Neural progenitor cell (in vitro differentiated cells): ENCODE results near the gene QKI. TPM values are rescaled to one million over a fixed set of nuclear protein-coding genes. Genes with fewer than 3 reads are reported as not detected.

Source experiments
- DNase-seq: peaks from one replicate; pipeline ENCODE4 v3.0.0-alpha.2; 2016; ENCODE audit warnings: low spot score
- H2AFZ ChIP-seq: fragments of 200-600 bp; sonication (generic); replicated peaks from 2 replicates; pipeline ENCODE4 v1.6.1; 2016; ENCODE audit warnings: antibody characterized with exemption
- H3F3A ChIP-seq: fragments of 200-600 bp; sonication (generic); 2 replicates; pipeline ENCODE4 v1.6.1; 2016; ENCODE audit warnings: antibody characterized with exemption, low read depth
- H3K27ac ChIP-seq: fragments of 200-600 bp; sonication (generic); 2 replicates; pipeline ENCODE4 v1.5.1; 2016; ENCODE audit warnings: mild to moderate bottlenecking
- H3K27me3 ChIP-seq: fragments of 200-600 bp; sonication (generic); 2 replicates; pipeline ENCODE4 v1.6.1; 2016; ENCODE audit warnings: mild to moderate bottlenecking, moderate library complexity
- H3K36me3 ChIP-seq: fragments of 200-600 bp; sonication (generic); 2 replicates; pipeline ENCODE4 v1.5.1; 2016
- H3K4me1 ChIP-seq: fragments of 200-600 bp; sonication (generic); 2 replicates; pipeline ENCODE4 v1.6.1; 2016; ENCODE audit warnings: mixed run types
- H3K4me2 ChIP-seq: fragments of 200-600 bp; sonication (generic); 2 replicates; pipeline ENCODE4 v1.6.1; 2016
- H3K4me3 ChIP-seq: fragments of 200-600 bp; sonication (generic); 2 replicates; pipeline ENCODE4 v1.5.1; 2016
- H3K79me2 ChIP-seq: fragments of 200-600 bp; sonication (generic); 2 replicates; pipeline ENCODE4 v1.6.1; 2016; ENCODE audit warnings: low read depth
- H3K9ac ChIP-seq: fragments of 200-600 bp; sonication (generic); 2 replicates; pipeline ENCODE4 v1.6.1; 2016
- H3K9me3 ChIP-seq: fragments of 200-600 bp; sonication (generic); 2 replicates; pipeline ENCODE4 v1.5.1; 2016; ENCODE audit warnings: low read depth
- H4K20me1 ChIP-seq: fragments of 200-600 bp; sonication (generic); 2 replicates; pipeline ENCODE4 v1.6.1; 2016; ENCODE audit warnings: low read depth
- H3K27ac Mint-ChIP-seq: 3 replicates; pipeline ENCODE4 v1.8.0; 2021; ENCODE audit warnings: mixed read lengths
- H3K27me3 Mint-ChIP-seq: 2 replicates; pipeline ENCODE4 v1.8.0; 2022; ENCODE audit warnings: low read depth, mild to moderate bottlenecking, inconsistent platforms, moderate library complexity, mixed read lengths; ENCODE audit not compliant: insufficient read depth
- H3K36me3 Mint-ChIP-seq: 3 replicates; pipeline ENCODE4 v1.8.0; 2021; ENCODE audit warnings: mixed read lengths
- H3K4me1 Mint-ChIP-seq: 3 replicates; pipeline ENCODE4 v1.8.0; 2021; ENCODE audit warnings: mixed read lengths
- H3K4me3 Mint-ChIP-seq: 3 replicates; pipeline ENCODE4 v1.8.0; 2021; ENCODE audit warnings: mild to moderate bottlenecking, moderate library complexity, mixed read lengths
- H3K9me3 Mint-ChIP-seq: 3 replicates; pipeline ENCODE4 v1.8.0; 2020; ENCODE audit warnings: mixed read lengths
- EZH2 ChIP-seq: fragments of 200-600 bp; sonication (generic); IDR thresholded peaks from 2 replicates; pipeline ENCODE4 v1.6.1; 2017; ENCODE audit warnings: antibody characterized with exemption, mild to moderate bottlenecking, moderate library complexity
- EZH2phosphoT487 ChIP-seq: fragments of 200-600 bp; sonication (generic); IDR thresholded peaks from 2 replicates; pipeline ENCODE4 v1.6.1; 2017; ENCODE audit warnings: antibody characterized with exemption
- total RNA-seq: library from RNA; depleted of rRNA; stranded (reverse); fragments of >200 nt; gene quantifications from 2 replicates; pipeline ENCODE4 v1.2.3, GENCODE V29; 2015; ENCODE audit warnings: low replicate concordance
- TF ChIP-seq, protein P1 (sequence below): fragments of 200-600 bp; sonication (generic); IDR thresholded peaks from 2 replicates; pipeline ENCODE4 v1.5.1; 2017; ENCODE audit warnings: antibody characterized with exemption, mild to moderate bottlenecking

The QKI gene
- total RNA-seq, 1 donor from 2014 or later, result 212 TPM

- H3K9me3 Mint-ChIP-seq, result peaks cover 76% of the 10 kb centered on the region
- Histone ChIP-seq H3F3A (no peaks in the 10 kb centered on the region), H3K4me1 (peaks cover 7% of the 10 kb centered on the region), H3K27me3 (no peaks in the 10 kb centered on the region), H2AFZ (no peak overlapping the region), H3K4me2 (no peak overlapping the region), H3K4me3 (no peak overlapping the region), H3K9me3 (peaks cover 8% of the 10 kb centered on the region), H3K27ac (no peak overlapping the region), H3K79me2 (peaks cover 100% of the 10 kb centered on the region), H4K20me1 (no peaks in the 10 kb centered on the region), H3K9ac (no peak overlapping the region), H3K36me3 (no peaks in the 10 kb centered on the region)
- TF ChIP-seq EZH2 (no peak), EZH2phosphoT487 (no peak)
- TF ChIP-seq, protein P1, sequence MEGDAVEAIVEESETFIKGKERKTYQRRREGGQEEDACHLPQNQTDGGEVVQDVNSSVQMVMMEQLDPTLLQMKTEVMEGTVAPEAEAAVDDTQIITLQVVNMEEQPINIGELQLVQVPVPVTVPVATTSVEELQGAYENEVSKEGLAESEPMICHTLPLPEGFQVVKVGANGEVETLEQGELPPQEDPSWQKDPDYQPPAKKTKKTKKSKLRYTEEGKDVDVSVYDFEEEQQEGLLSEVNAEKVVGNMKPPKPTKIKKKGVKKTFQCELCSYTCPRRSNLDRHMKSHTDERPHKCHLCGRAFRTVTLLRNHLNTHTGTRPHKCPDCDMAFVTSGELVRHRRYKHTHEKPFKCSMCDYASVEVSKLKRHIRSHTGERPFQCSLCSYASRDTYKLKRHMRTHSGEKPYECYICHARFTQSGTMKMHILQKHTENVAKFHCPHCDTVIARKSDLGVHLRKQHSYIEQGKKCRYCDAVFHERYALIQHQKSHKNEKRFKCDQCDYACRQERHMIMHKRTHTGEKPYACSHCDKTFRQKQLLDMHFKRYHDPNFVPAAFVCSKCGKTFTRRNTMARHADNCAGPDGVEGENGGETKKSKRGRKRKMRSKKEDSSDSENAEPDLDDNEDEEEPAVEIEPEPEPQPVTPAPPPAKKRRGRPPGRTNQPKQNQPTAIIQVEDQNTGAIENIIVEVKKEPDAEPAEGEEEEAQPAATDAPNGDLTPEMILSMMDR, result no peak
- H3K27me3 Mint-ChIP-seq, result peaks cover 3% of the 10 kb centered on the region
- H3K36me3 Mint-ChIP-seq, result peaks cover 75% of the 10 kb centered on the region
- no peak overlapping the region for H3K27ac Mint-ChIP-seq
- H3K4me3 Mint-ChIP-seq, result no peak overlapping the region
- DNase-seq, result no peak
- no peaks in the 10 kb centered on the region for H3K4me1 Mint-ChIP-seq
These were observed 85.6 kb downstream of the QKI start for GRCh38 chr6:163500105-163500504.

- peaks cover 78% of the 10 kb centered on the region for H3K9me3 Mint-ChIP-seq
- peaks cover 10% of the 10 kb centered on the region for H3K9me3 ChIP-seq
- H3K79me2 ChIP-seq, result peaks cover 100% of the 10 kb centered on the region
- no peak overlapping the region for H2AFZ ChIP-seq
- peaks cover 6% of the 10 kb centered on the region for H3K27me3 Mint-ChIP-seq
- H3K4me3 Mint-ChIP-seq, result no peak overlapping the region
- no peak overlapping the region for H3K4me2 ChIP-seq
- H4K20me1 ChIP-seq, result no peaks in the 10 kb centered on the region
- H3K27me3 ChIP-seq, result no peaks in the 10 kb centered on the region
- no peak for DNase-seq
- no peak overlapping the region for H3K27ac ChIP-seq
- H3K4me3 ChIP-seq, result no peak overlapping the region
- H3K36me3 ChIP-seq, result peaks cover 2% of the 10 kb centered on the region
- H3K4me1 ChIP-seq, result peaks cover under 1% of the 10 kb centered on the region
- no peak for TF ChIP-seq EZH2phosphoT487
- TF ChIP-seq, protein P1, result no peak
- no peak for TF ChIP-seq EZH2
- no peaks in the 10 kb centered on the region for H3F3A ChIP-seq
- no peak overlapping the region for H3K27ac Mint-ChIP-seq
- H3K4me1 Mint-ChIP-seq, result no peaks in the 10 kb centered on the region
- peaks cover 79% of the 10 kb centered on the region for H3K36me3 Mint-ChIP-seq
- no peak overlapping the region for H3K9ac ChIP-seq
These were observed 86.5 kb downstream of the QKI start for GRCh38 chr6:163501026-163501425.

DNA sequence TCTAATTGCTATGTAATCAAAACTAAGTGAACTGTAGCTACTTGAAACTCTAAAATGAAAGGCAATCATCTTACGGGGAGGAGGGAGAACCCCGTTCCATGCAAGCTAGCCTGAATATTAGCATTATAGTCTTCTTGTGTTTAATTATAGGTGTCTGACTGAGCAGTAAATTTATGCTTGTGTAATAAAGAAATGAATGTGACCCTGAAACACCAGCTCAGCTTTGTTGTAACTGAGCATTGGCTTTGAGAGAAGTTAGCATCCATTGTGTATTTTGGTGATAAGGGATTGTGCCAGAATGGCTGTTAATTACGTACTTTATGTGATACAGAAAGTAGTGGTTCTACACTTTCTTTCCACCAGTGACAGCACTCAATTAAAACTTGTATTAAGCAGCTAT, 86.9 kb downstream of the QKI start:
- no peaks in the 10 kb centered on the region for H3K4me1 ChIP-seq
- peaks cover 14% of the 10 kb centered on the region for H3K9me3 ChIP-seq
- Mint-ChIP-seq H3K9me3 (peaks cover 76% of the 10 kb centered on the region), H3K4me1 (no peaks in the 10 kb centered on the region), H3K4me3 (no peak overlapping the region), H3K27ac (no peak overlapping the region), H3K36me3 (peaks cover 77% of the 10 kb centered on the region), H3K27me3 (peaks cover 6% of the 10 kb centered on the region)
- no peaks in the 10 kb centered on the region for H4K20me1 ChIP-seq
- no peak for TF ChIP-seq EZH2
- TF ChIP-seq EZH2phosphoT487, result no peak
- TF ChIP-seq, protein P1, result no peak
- no peak overlapping the region for H3K9ac ChIP-seq
- H3F3A ChIP-seq, result no peaks in the 10 kb centered on the region
- H3K36me3 ChIP-seq, result peaks cover 6% of the 10 kb centered on the region
- H3K27ac ChIP-seq, result no peak overlapping the region
- no peaks in the 10 kb centered on the region for H3K27me3 ChIP-seq
- H3K4me3 ChIP-seq, result no peak overlapping the region
- DNase-seq, result no peak
- H2AFZ ChIP-seq, result no peak overlapping the region
- peaks cover 100% of the 10 kb centered on the region for H3K79me2 ChIP-seq
- H3K4me2 ChIP-seq, result no peak overlapping the region
